ENCODE measurements around the gene NRAP.

- TF ChIP-seq CTCF (IDR thresholded peaks at IDR 0.05; ENCODE audit: poor library complexity), result no peak
- no peak for TF ChIP-seq EZH2phosphoT487 (IDR thresholded peaks at IDR 0.05; ENCODE audit: low read depth, severe bottlenecking, unreplicated experiment)
- TF ChIP-seq EZH2 (IDR thresholded peaks at IDR 0.05; ENCODE audit: borderline replicate concordance), result no peak
These were observed 29.5 kb upstream of the NRAP start for GRCh38 chr10:113693348-113693747.

All from hepatocyte (in vitro differentiated cells).